LNCAP (cell line): ENCODE results near the gene DNAJA2.

Experiments used
- TF ChIP-seq, protein P1 (sequence below): fragments of 450-650 bp; IDR thresholded peaks from 2 replicates; pipeline ENCODE4 v1.5.1; 2017; ENCODE audit warnings: mild to moderate bottlenecking

DNAJA2 gene

GRCh38 chr16:46973996-46974324, 486 bp upstream of the DNAJA2 start:
- TF ChIP-seq, protein P1, sequence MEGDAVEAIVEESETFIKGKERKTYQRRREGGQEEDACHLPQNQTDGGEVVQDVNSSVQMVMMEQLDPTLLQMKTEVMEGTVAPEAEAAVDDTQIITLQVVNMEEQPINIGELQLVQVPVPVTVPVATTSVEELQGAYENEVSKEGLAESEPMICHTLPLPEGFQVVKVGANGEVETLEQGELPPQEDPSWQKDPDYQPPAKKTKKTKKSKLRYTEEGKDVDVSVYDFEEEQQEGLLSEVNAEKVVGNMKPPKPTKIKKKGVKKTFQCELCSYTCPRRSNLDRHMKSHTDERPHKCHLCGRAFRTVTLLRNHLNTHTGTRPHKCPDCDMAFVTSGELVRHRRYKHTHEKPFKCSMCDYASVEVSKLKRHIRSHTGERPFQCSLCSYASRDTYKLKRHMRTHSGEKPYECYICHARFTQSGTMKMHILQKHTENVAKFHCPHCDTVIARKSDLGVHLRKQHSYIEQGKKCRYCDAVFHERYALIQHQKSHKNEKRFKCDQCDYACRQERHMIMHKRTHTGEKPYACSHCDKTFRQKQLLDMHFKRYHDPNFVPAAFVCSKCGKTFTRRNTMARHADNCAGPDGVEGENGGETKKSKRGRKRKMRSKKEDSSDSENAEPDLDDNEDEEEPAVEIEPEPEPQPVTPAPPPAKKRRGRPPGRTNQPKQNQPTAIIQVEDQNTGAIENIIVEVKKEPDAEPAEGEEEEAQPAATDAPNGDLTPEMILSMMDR = no peak

GRCh38 chr16:46972429-46973206, 856 bp downstream of the DNAJA2 start:
- TF ChIP-seq, protein P1 = no peak

DNA sequence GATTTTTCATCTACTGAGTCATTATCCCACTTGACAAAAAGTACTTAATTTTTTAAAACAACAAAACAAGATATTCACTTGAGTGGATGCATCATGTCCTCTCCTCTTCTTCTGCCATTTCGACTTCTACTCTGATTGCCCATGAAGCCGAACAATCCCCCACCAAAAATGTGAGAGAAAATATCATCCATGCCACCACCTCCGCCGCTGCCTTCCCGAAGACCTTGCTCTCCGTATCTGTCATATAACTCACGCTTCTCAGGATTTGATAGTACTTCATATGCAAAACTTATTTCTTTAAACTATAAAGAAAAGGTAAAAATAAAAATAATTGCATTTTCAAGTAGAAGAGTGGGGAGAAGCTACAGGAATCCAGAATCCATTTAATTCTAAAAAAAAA, 2.2 kb downstream of the DNAJA2 start:
- TF ChIP-seq, protein P1 = no peak

GRCh38 chr16:46970089-46970488, 3.4 kb downstream of the DNAJA2 start:
- TF ChIP-seq, protein P1 = no peak

- TF ChIP-seq, protein P1 = no peak
Observed at GRCh38 chr16:46968063-46968435, 5.4 kb downstream of the DNAJA2 start.

GRCh38 chr16:46962629-46963028, 10.8 kb downstream of the DNAJA2 start:
- TF ChIP-seq, protein P1 = no peak

- TF ChIP-seq, protein P1 = no peak
Observed at GRCh38 chr16:46961373-46962353, 11.8 kb downstream of the DNAJA2 start.
